K562 (cell line): Measurements from ENCODE around the gene UQCR11. TPM values are rescaled to one million over a fixed set of nuclear protein-coding genes. Genes with fewer than 3 reads are reported as not detected.

Experiments used
- CBX3 ChIP-seq, 2 experiments: IDR thresholded peaks; 1 replicate in 1 of 2; 2 replicates in 1 of 2; pipeline ENCODE4 v1.6.1; 2012; ENCODE audit warnings: inconsistent platforms in 2 of 2, low read length in 2 of 2, borderline replicate concordance in 1 of 2, control low read depth in 1 of 2
- CHD4 ChIP-seq: fragments of 200-600 bp; sonication (generic); IDR thresholded peaks from 3 replicates; pipeline ENCODE4 v1.6.1; 2012; ENCODE audit warnings: low read depth, mild to moderate bottlenecking, mixed read lengths, low read length, inconsistent platforms; ENCODE audit not compliant: insufficient read depth, insufficient replicate concordance, poor library complexity, severe bottlenecking
- DACH1 ChIP-seq: fragments of 450-650 bp; IDR thresholded peaks from 2 replicates; pipeline ENCODE4 v1.6.1; 2018; ENCODE audit not compliant: partially characterized antibody
- ETV6 ChIP-seq, 3 experiments: fragments of 150-350 bp in 1 of 3; sonication (generic) in 1 of 3; formaldehyde crosslinking in 1 of 3; IDR thresholded peaks; 2 replicates each; pipeline versions ENCODE4 v1.6.1 to v1.8.0; 2014 to 2022; ENCODE audit warnings: borderline replicate concordance in 2 of 3, low read depth in 2 of 3, antibody characterized with exemption in 1 of 3, low read length in 1 of 3, mild to moderate bottlenecking in 1 of 3, missing genetic modification reagents in 1 of 3
- FOXJ2 ChIP-seq: fragments of 200-800 bp; sonication (Bioruptor generic); IDR thresholded peaks from 2 replicates; pipeline ENCODE4 v1.6.1; 2016; ENCODE audit warnings: missing genetic modification characterization, missing compliant biosample characterization
- GATAD2A ChIP-seq: fragments of 450-650 bp; IDR thresholded peaks from 2 replicates; pipeline ENCODE4 v1.6.1; 2017
- HNRNPLL ChIP-seq: fragments of 200-400 bp; formaldehyde crosslinking; IDR thresholded peaks from 2 replicates; pipeline ENCODE4 v1.6.1; 2017; ENCODE audit warnings: low read length, low read depth, mild to moderate bottlenecking; ENCODE audit not compliant: poor library complexity, severe bottlenecking
- JUNB ChIP-seq: fragments of 450-650 bp; formaldehyde crosslinking; conservative IDR thresholded peaks from 2 replicates; pipeline ENCODE4 v1.4.0; 2020; ENCODE audit warnings: mild to moderate bottlenecking
- NCOA1 ChIP-seq: fragments of 450-650 bp; IDR thresholded peaks from 2 replicates; pipeline ENCODE4 v1.6.1; 2016; ENCODE audit warnings: low read depth
- NCOA6 ChIP-seq: fragments of 450-650 bp; IDR thresholded peaks from 2 replicates; pipeline ENCODE4 v1.6.1; 2017; ENCODE audit warnings: mild to moderate bottlenecking
- NFE2L1 ChIP-seq: fragments of 450-650 bp; IDR thresholded peaks from 2 replicates; pipeline ENCODE4 v1.6.1; 2016; ENCODE audit warnings: missing genetic modification characterization, low read depth, mild to moderate bottlenecking, missing compliant biosample characterization, moderate library complexity, borderline replicate concordance
- NFIX ChIP-seq: fragments of 250-450 bp; sonication (Bioruptor Pico); IDR thresholded peaks from 2 replicates; pipeline ENCODE4 v1.4.0; 2020; ENCODE audit warnings: low read depth, mild to moderate bottlenecking, moderate library complexity
- PCBP1 ChIP-seq: fragments of 200-400 bp; formaldehyde crosslinking; IDR thresholded peaks from 2 replicates; pipeline ENCODE4 v1.6.1; 2018; ENCODE audit warnings: mild to moderate bottlenecking, low read depth, low read length; ENCODE audit not compliant: poor library complexity, severe bottlenecking
- RUNX1 ChIP-seq: sonication (generic); IDR thresholded peaks from 2 replicates; pipeline ENCODE4 v1.6.1; 2016; ENCODE audit warnings: antibody characterized with exemption, low read depth
- SMAD1 ChIP-seq: fragments of 150-350 bp; IDR thresholded peaks from 2 replicates; pipeline ENCODE4 v1.6.1; 2014; ENCODE audit warnings: low read length, low read depth; ENCODE audit not compliant: partially characterized antibody
- SMARCA4 ChIP-seq: fragments of 450-650 bp; IDR thresholded peaks from 2 replicates; pipeline ENCODE4 v1.6.1; 2016
- ZNF408 ChIP-seq: fragments of 250-450 bp; sonication (Bioruptor Pico); IDR thresholded peaks from 2 replicates; pipeline ENCODE4 v1.4.0; 2020; ENCODE audit warnings: low read depth, mild to moderate bottlenecking, moderate library complexity
- polyA plus RNA-seq, 8 experiments: library from polyadenylated mRNA; depleted of rRNA in 4 of 8; stranded (reverse) in 5 of 8; unstranded in 3 of 8; fragments of >200 nt; fragmentation: Nextera tagmentation in 2 of 8; fragmentation: Illumina TruSeq in 1 of 8; extraction: Ambion mirVana in 2 of 8; extraction: Trizol in 1 of 8; gene quantifications; 2 replicates each; pipeline versions ENCODE4 v1.2.1 to v1.2.3, GENCODE V29; 2011 to 2014; ENCODE audit warnings: inconsistent platforms in 1 of 8, missing spikeins in 1 of 8
- total RNA-seq, 7 experiments: library from RNA; depleted of rRNA in 6 of 7; stranded (reverse); fragments of >200 nt in 6 of 7; fragmentation: Illumina TruSeq in 2 of 7; extraction: Trizol in 2 of 7; gene quantifications; 2 replicates each; pipeline versions ENCODE4 v1.2.1 to v1.2.3, GENCODE V29; 2011 to 2021; ENCODE audit warnings: low replicate concordance in 1 of 7
- TF ChIP-seq, protein P1 (sequence below): fragments of 250-450 bp; sonication (Bioruptor Pico); IDR thresholded peaks from 2 replicates; pipeline ENCODE4 v1.5.0; 2021
- TF ChIP-seq, protein P2 (sequence below), 2 experiments: fragments of 200-800 bp in 1 of 2; sonication (Bioruptor generic) in 1 of 2; sonication (generic) in 1 of 2; formaldehyde crosslinking in 1 of 2; IDR thresholded peaks in 1 of 2; conservative IDR thresholded peaks in 1 of 2; 2 replicates each; pipeline versions ENCODE4 v1.5.0 to v1.6.1; 2016 to 2020; ENCODE audit warnings: missing compliant biosample characterization in 1 of 2, missing genetic modification characterization in 1 of 2, missing genetic modification reagents in 1 of 2
- TF ChIP-seq, protein P3 (sequence below): fragments of 450-650 bp; IDR thresholded peaks from 2 replicates; pipeline ENCODE4 v1.6.1; 2014; ENCODE audit warnings: low read depth, mild to moderate bottlenecking, moderate library complexity, borderline replicate concordance

Gene UQCR11
- total and polyA plus RNA-seq, 9 of the 15 experiments (the other 6 are each of a cell fraction or from before 2014, with no cell fraction given) = 57.6 to 394 (median 259) TPM

DNA sequence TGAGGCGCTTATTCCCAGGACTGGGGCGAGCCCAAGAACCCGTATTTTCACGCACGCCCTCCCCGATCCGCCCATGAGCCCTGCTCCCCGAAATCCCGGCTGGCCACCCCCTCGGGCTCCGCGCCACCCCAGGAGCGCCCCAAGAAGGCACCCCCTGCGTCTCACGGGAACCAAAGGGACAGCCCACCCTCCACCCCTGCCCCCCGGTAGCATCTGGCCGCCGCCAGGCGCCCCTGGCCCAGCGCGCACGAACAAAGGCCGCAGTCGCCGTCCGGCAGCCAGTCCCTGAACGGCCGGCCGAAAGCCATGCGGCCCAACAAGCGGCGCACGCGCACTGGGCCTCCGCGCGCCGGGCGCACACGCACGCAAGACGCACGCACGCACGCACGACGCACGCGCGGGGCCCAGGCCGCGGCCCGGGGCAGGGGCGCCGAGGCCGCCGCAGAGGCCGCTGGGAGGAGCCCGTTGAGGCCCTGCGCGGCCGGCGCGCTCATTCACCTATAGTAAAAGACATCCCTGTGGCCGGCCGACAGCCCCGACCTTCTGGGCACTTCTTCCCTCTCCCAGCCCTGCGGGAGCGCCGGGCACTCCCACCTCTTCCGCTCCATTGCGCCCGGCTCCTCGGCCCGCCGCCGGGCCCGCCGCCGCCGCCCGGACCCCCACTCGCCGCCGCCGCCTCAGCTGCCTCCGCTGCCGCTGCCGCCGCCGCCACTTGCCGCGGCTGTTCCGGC is 13.1 kb downstream of the UQCR11 start (continued):
- TF ChIP-seq ETV6 (IDR thresholded peaks at IDR 0.05; ENCODE audit: borderline replicate concordance in 1 of 2, low read depth in 2 of 2, low read length in 1 of 2) (no peak), ETV6 (CRISPR knock-in tag; IDR thresholded peaks at IDR 0.05; ENCODE audit: borderline replicate concordance) (no peak), CHD4 (no peak), SMARCA4 (no peak), NFE2L1 (no peak), NFIX (no peak), PCBP1 (peak; percentile 22), JUNB (CRISPR knock-in tag) (no peak), NCOA1 (no peak), FOXJ2 (tag) (no peak), CBX3 (IDR thresholded peaks at IDR 0.05; ENCODE audit: borderline replicate concordance in 1 of 2, low read length in 2 of 2) (no peak), HNRNPLL (peak; percentile 40), NCOA6 (peak; percentile 65; the same call in 1 of the 2 replicates), ZNF408 (CRISPR knock-in tag) (no peak), GATAD2A (no peak), SMAD1 (no peak), DACH1 (no peak), RUNX1 (no peak)
- TF ChIP-seq, protein P1, sequence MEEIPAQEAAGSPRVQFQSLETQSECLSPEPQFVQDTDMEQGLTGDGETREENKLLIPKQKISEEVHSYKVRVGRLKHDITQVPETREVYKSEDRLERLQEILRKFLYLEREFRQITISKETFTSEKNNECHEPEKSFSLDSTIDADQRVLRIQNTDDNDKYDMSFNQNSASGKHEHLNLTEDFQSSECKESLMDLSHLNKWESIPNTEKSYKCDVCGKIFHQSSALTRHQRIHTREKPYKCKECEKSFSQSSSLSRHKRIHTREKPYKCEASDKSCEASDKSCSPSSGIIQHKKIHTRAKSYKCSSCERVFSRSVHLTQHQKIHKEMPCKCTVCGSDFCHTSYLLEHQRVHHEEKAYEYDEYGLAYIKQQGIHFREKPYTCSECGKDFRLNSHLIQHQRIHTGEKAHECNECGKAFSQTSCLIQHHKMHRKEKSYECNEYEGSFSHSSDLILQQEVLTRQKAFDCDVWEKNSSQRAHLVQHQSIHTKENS = no peak
- TF ChIP-seq, protein P2, sequence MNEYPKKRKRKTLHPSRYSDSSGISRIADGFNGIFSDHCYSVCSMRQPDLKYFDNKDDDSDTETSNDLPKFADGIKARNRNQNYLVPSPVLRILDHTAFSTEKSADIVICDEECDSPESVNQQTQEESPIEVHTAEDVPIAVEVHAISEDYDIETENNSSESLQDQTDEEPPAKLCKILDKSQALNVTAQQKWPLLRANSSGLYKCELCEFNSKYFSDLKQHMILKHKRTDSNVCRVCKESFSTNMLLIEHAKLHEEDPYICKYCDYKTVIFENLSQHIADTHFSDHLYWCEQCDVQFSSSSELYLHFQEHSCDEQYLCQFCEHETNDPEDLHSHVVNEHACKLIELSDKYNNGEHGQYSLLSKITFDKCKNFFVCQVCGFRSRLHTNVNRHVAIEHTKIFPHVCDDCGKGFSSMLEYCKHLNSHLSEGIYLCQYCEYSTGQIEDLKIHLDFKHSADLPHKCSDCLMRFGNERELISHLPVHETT (CRISPR knock-in tag; conservative IDR thresholded peaks at IDR 0.05 in 1 of 2, IDR thresholded peaks at IDR 0.05 in 1 of 2) = peak in 1 of 2 experiments; percentile 94; a peak in 2 of 4 replicates
- TF ChIP-seq, protein P3, sequence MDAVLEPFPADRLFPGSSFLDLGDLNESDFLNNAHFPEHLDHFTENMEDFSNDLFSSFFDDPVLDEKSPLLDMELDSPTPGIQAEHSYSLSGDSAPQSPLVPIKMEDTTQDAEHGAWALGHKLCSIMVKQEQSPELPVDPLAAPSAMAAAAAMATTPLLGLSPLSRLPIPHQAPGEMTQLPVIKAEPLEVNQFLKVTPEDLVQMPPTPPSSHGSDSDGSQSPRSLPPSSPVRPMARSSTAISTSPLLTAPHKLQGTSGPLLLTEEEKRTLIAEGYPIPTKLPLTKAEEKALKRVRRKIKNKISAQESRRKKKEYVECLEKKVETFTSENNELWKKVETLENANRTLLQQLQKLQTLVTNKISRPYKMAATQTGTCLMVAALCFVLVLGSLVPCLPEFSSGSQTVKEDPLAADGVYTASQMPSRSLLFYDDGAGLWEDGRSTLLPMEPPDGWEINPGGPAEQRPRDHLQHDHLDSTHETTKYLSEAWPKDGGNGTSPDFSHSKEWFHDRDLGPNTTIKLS = 0 out of 2 replicates have a peak, but pooled peaks have one; percentile 40
